NOMO-1 treated with dmso at 0.1 percent for 144 hours (cell line): ENCODE data around the gene MAST4.

Experiments used
- DNase-seq: peaks from one replicate; lab custom pipeline; 2025; ENCODE audit not compliant: unreplicated experiment; lab: John Stamatoyannopoulos, UW

MAST4 gene

DNA sequence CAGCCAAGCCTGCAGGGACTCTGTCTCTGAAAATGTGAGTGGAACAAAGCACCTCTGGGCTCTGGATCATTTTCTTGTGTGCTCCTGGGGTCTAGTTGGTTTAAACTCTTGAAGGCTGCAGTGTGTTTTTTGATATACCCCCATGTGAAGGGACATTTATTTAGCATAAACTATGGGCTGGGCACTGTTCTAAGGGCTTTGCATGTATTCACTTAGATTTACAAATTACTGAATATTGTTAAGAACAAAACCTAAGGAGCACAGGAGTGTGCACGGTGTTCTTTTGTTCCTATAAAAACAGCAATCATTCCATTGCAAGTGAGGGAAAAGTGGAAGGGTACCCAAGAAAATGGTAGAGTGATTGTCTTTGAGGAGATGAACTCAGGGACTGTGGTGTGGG is 620.4 kb downstream of the MAST4 start:
- DNase-seq = no peak
